WTC11 (cell line): ENCODE measurements around the gene ADAMTS12.

Experiments used
- FOXP4 ChIP-seq: sonication (generic); formaldehyde crosslinking; IDR thresholded peaks from 2 replicates; pipeline ENCODE4 v1.8.0; 2022; ENCODE audit warnings: mild to moderate bottlenecking, missing genetic modification reagents
- IRF2 ChIP-seq: sonication (generic); formaldehyde crosslinking; IDR thresholded peaks from 2 replicates; pipeline ENCODE4 v1.8.0; 2022; ENCODE audit warnings: low read depth, missing genetic modification reagents, borderline replicate concordance
- NR2C2 ChIP-seq: sonication (generic); formaldehyde crosslinking; IDR thresholded peaks from 2 replicates; pipeline ENCODE4 v1.8.0; 2022; ENCODE audit warnings: mild to moderate bottlenecking, missing genetic modification reagents

- no peak for TF ChIP-seq NR2C2
- no peak for TF ChIP-seq IRF2 (CRISPR knock-in tag)
- TF ChIP-seq FOXP4 (CRISPR knock-in tag): no peak
Measured at GRCh38 chr5:33702867-33703266, 188.9 kb downstream of the ADAMTS12 start.
